ENCODE data around the gene LSS. TPM values are rescaled to one million over a fixed set of nuclear protein-coding genes. Genes with fewer than 3 reads are reported as not detected.

LSS gene
- total RNA-seq, 2 experiments from 2014 or later = 72.1 to 76.1 TPM

DNA sequence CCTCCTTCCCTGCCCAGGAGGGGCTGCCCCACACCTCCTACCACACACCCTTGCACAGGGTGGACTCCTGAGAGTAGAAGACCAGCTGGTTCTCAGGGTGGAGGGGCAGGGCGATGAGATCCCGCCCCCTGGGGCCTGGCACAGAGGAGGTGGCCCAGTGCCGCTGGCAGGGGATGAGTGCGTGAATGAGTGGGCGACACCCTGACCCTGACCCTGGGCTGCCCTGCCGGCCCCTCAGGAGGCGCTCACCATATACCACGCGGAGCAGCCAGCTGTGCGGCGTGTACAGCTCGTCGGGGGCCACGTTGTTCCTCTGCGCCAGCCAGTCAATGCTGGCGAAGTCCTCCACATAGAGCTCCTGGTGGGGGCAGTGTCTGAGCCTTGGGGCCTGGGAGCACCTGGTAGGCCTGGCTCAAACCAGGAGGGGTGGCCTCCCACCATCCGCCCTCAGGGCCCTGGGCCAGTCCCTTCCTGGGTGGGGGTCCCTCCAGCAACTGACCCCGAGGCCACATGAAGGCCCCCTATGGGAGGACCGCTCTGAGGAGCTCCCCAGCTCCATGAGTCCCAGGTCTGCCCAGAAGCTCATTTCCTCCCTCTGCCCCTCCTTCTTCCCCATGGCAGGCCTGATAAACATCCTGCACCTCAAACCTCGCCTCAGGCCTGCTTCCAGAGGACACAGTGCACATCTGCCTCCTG lies 13.0 kb downstream of the LSS start:
- DNase-seq (no peak), ATAC-seq (no peak)
- no peak overlapping the region for H3K4me3 Mint-ChIP-seq
- H3K9me3 Mint-ChIP-seq (ENCODE audit: insufficient read depth) = no peaks in the 10 kb centered on the region
- peaks cover 3% of the 10 kb centered on the region for H3K4me1 Mint-ChIP-seq (ENCODE audit: low read depth)
- POLR2A ChIA-PET = interaction anchor here (0.6 kb wide), 1 partner anchor 250 kb away, joined by 4 read pairs; no protein-coding TSS in a partner anchor
- no peaks in the 10 kb centered on the region for H3K27me3 Mint-ChIP-seq (ENCODE audit: low read depth)
- H3K36me3 Mint-ChIP-seq (ENCODE audit: low read depth) = peaks cover 9% of the 10 kb centered on the region
- H3K27ac Mint-ChIP-seq = peak overlapping the region; percentile 57
- CTCF ChIA-PET = interaction anchor here (1.0 to 1.5 kb wide), 2 partner anchors 9 to 72 kb away, joined by 3 to 4 read pairs; no protein-coding TSS in a partner anchor

DNA sequence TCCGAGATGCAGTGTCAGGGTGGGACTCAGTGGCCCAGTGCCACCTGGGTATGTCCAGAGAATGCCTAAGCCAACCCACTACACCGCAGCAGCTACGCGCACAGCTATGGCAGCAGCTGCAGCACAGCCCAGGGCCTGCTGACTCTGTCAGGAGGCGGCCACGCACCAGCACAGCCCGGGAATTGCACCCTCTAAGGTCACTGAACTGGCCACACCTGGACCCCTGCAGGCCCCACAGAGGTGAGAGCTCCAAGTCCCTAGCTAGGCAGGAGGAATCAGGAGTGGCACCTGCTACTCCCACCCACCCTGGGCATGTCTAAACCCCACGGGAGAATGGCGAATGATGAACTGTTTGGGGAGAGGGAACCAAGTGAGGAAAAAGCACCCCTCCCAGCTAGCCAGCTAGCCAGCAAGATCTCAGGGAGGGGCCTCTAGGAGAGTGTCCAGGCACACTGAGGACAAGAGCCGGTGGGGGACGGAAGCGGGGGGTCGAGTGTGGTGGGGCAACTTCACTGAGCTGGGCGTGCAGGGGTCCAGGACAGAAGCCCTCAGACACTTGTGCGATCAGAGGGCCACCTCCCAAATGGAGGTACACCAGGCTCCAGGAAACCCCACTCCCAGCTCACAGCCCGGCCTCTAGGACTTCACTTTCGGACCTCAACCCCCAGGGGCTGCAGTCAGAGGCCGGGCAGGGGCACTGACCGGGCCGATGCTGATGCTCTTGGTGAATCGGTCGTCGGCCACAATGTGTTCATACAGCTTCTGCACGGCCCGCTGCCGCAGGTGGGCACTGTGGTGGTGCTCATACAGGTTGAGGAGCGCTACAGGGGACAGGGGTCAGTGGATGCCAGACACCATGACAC lies 13.9 kb downstream of the LSS start:
- H3K4me3 Mint-ChIP-seq = no peak overlapping the region
- peak overlapping the region; percentile 20 for H3K27ac Mint-ChIP-seq
- no peaks in the 10 kb centered on the region for H3K27me3 Mint-ChIP-seq (ENCODE audit: low read depth)
- H3K4me1 Mint-ChIP-seq (ENCODE audit: low read depth) = peaks cover 3% of the 10 kb centered on the region
- ChIA-PET CTCF (interaction anchor here (1.0 to 1.5 kb wide), 2 partner anchors 10 to 71 kb away, joined by 3 to 4 read pairs; no protein-coding TSS in a partner anchor), POLR2A (interaction anchor here (0.6 kb wide), 1 partner anchor 251 kb away, joined by 4 read pairs; no protein-coding TSS in a partner anchor)
- no peaks in the 10 kb centered on the region for H3K9me3 Mint-ChIP-seq (ENCODE audit: insufficient read depth)
- H3K36me3 Mint-ChIP-seq (ENCODE audit: low read depth) = peaks cover 9% of the 10 kb centered on the region
- DNase-seq (no peak), ATAC-seq (no peak)

DNA sequence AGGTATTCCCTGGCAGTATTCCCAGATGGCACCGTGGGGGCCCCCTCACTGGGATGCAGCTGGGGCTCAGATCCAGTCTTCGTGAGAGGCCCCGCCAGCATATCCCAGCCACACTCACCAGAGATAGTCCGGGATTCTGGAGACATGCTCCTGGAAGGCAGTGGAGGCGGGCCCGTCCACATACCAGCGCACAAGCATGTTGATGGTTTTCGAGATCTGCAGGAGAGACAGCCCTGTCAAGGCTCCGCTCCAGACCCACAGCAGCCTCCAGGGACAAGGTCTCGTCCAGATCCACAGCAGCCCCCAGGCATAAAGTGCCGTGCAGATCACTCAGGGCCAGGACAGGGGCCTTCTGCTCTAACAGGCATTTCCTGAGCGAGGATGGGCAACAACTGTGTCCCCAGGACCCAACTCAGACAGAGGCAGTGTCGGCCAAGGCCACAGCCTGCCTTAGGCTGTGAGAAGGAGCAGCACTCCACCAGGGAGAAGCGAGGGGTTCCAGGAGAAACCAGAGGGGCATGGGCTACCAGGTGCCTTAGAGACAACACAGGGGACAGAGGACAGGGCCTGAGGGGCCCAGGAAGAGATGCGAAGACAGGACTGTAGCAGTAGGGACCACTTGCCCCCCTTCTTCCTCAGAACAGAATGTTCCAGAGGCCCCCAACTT lies 14.8 kb downstream of the LSS start:
- no peak overlapping the region for H3K27ac Mint-ChIP-seq
- DNase-seq (no peak), ATAC-seq (no peak)
- no peaks in the 10 kb centered on the region for H3K9me3 Mint-ChIP-seq (ENCODE audit: insufficient read depth)
- peaks cover 7% of the 10 kb centered on the region for H3K36me3 Mint-ChIP-seq (ENCODE audit: low read depth)
- ChIA-PET CTCF (no interaction called here), POLR2A (no interaction called here)
- peaks cover 3% of the 10 kb centered on the region for H3K4me1 Mint-ChIP-seq (ENCODE audit: low read depth)
- no peak overlapping the region for H3K4me3 Mint-ChIP-seq
- no peaks in the 10 kb centered on the region for H3K27me3 Mint-ChIP-seq (ENCODE audit: low read depth)

DNA sequence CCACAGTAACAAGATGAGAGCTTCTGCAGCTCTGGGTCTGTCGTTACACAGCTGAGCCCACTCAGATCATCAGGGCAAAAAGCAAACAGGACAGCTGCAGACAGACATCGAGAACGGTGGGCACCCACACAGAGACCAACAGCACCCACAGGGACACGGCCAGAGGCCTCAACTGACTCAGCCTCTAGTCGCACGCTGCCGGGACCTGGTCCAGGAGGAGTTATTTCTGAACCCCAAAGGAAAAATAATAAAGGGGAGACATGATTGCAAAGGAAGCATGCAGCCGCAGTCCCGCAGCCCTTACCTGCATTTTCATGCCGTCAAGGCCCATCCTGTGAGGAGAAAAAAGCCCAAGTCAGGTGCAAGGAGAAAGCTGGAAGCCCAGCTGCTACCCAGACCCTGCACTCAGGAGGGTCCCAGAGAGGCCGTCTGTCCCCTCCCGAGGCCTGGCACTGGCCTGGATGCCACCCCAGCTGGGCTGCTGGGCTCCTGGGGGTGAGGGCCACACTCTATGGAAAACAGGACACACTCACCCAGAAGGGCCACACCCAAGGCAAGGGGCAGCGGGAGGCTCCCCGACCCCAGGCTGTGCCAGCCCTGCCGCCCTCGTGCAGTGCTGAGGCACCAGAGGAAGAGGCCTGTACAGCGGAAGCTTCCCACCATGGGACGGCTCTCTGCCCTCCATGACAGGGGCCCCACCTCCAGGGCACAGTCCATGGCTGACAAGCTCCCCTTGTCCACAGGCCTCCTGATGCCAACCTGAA lies 15.7 kb downstream of the LSS start:
- Mint-ChIP-seq H3K4me3 (no peak overlapping the region), H3K9me3 (ENCODE audit: insufficient read depth) (no peaks in the 10 kb centered on the region), H3K36me3 (ENCODE audit: low read depth) (peaks cover 7% of the 10 kb centered on the region), H3K4me1 (ENCODE audit: low read depth) (peaks cover 3% of the 10 kb centered on the region), H3K27ac (no peak overlapping the region), H3K27me3 (ENCODE audit: low read depth) (no peaks in the 10 kb centered on the region)
- ChIA-PET POLR2A (no interaction called here), CTCF (no interaction called here)
- DNase-seq (no peak), ATAC-seq (no peak)

DNA sequence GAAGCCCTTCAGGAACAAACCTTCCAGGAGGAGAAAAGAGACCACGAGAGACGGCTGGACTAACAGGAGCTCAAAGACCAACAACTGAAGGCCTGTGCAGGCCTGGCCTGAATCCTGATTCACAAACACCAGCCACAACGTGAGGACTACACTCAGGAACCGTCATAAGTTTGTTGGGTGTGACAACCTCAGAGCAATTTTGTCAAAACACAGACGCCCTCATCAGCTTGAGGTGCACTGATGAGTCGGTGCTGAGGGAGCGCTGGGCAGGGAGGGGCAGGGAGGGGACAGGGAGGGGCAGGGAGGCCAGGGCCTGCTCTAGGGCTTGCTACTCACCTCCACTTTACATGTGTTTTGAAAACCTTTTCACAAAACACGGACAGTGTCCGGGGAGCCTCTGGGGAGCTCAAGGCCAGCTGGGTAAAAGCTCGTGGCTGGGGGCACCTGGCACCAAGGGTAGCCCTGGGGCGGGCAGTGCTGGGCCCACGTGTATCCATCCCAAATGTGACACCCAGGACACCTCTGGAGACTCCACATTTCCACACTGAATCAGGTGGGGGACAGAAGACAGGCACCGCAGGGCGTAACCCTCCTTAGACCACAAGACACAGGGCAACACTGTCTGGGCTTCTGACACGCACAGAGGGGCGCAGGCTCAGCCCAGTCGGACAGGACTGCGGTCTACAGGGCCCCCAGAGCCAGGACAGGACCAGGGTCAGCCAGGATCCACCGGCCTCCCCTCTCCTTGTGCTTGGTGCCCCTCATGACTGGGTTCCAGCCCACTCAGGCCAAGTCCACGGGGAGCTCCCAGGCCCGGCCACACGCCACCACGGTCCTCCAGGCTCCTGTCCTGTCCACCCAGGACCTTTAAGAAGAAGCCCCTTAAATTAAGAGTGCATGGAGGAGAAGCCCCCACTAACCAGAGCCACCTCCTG lies 16.5 kb downstream of the LSS start:
- ChIA-PET POLR2A (no interaction called here), CTCF (no interaction called here)
- Mint-ChIP-seq H3K27me3 (ENCODE audit: low read depth) (no peaks in the 10 kb centered on the region), H3K9me3 (ENCODE audit: insufficient read depth) (no peaks in the 10 kb centered on the region), H3K27ac (no peak overlapping the region), H3K4me3 (no peak overlapping the region), H3K4me1 (ENCODE audit: low read depth) (peaks cover 5% of the 10 kb centered on the region), H3K36me3 (ENCODE audit: low read depth) (peaks cover 7% of the 10 kb centered on the region)
- DNase-seq = no peak
- no peak for ATAC-seq

DNA sequence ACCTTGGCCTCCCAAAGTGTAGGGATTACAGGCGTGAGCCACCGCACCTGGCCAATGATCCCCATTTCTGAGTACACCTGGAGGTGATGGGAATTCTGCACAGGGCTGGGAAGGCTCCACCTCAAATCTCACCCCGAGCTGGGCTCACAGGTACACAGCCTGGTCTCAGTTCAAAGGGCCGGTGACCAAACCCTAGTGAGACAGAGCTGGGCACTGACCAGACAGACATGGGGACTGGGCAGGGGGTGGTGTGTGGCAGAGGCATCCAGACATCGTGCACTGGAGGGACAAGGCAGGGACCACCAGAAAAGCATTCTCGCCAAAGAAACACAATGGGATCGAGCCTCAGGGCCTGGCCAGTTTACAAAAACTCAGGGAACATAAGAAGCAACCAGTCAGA lies 17.2 kb downstream of the LSS start:
- no peak for DNase-seq
- no peak for ATAC-seq
- Mint-ChIP-seq H3K4me1 (ENCODE audit: low read depth) (peaks cover 5% of the 10 kb centered on the region), H3K36me3 (ENCODE audit: low read depth) (peaks cover 7% of the 10 kb centered on the region), H3K9me3 (ENCODE audit: insufficient read depth) (no peaks in the 10 kb centered on the region), H3K27me3 (ENCODE audit: low read depth) (no peaks in the 10 kb centered on the region), H3K4me3 (no peak overlapping the region), H3K27ac (no peak overlapping the region)
- ChIA-PET POLR2A (no interaction called here), CTCF (no interaction called here)

DNA sequence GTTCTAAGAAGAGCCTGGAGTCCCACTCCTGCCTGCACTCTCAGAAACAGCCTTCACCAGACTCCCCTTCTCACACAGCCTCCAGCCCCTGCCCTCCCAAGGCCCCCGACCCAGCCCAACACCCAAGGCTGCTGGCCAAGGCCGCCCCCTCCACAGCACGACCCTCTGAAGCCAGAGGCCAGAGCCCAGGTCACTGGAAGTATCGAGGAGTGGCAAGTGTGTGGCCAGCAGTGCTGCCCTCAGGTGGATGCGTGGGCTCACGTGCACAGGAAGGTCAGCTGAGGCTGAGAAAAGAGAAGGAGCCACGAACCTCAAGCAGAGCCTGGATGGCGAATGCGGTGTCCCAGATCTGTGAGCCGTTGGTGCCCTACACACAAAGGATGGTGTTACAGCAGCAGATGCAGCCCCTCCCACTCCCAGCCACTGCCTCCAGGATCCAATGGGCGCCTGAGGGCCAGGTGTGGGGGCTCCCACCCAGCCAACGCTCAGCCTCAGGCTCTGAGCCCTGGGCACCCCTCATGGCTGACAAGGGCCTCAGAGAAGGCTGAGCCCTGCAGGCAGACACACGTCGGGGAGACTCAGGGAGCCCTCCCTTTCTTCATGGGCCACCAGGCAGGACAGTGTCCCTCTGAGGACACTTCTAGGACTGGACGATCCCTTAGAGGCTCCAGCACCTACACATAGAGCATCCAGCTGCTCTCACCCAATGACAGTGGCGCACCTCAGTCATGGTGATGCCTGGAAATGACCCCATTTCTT lies 18.0 kb downstream of the LSS start:
- H3K9me3 Mint-ChIP-seq (ENCODE audit: insufficient read depth) = no peaks in the 10 kb centered on the region
- H3K27ac Mint-ChIP-seq = no peak overlapping the region
- no peaks in the 10 kb centered on the region for H3K27me3 Mint-ChIP-seq (ENCODE audit: low read depth)
- ChIA-PET CTCF (interaction anchor here (0.6 kb wide), 1 partner anchor 20 kb away, joined by 3 read pairs; no protein-coding TSS in a partner anchor), POLR2A (no interaction called here)
- no peak overlapping the region for H3K4me3 Mint-ChIP-seq
- peaks cover 7% of the 10 kb centered on the region for H3K36me3 Mint-ChIP-seq (ENCODE audit: low read depth)
- ATAC-seq = no peak
- peaks cover 2% of the 10 kb centered on the region for H3K4me1 Mint-ChIP-seq (ENCODE audit: low read depth)
- DNase-seq = no peak

DNA sequence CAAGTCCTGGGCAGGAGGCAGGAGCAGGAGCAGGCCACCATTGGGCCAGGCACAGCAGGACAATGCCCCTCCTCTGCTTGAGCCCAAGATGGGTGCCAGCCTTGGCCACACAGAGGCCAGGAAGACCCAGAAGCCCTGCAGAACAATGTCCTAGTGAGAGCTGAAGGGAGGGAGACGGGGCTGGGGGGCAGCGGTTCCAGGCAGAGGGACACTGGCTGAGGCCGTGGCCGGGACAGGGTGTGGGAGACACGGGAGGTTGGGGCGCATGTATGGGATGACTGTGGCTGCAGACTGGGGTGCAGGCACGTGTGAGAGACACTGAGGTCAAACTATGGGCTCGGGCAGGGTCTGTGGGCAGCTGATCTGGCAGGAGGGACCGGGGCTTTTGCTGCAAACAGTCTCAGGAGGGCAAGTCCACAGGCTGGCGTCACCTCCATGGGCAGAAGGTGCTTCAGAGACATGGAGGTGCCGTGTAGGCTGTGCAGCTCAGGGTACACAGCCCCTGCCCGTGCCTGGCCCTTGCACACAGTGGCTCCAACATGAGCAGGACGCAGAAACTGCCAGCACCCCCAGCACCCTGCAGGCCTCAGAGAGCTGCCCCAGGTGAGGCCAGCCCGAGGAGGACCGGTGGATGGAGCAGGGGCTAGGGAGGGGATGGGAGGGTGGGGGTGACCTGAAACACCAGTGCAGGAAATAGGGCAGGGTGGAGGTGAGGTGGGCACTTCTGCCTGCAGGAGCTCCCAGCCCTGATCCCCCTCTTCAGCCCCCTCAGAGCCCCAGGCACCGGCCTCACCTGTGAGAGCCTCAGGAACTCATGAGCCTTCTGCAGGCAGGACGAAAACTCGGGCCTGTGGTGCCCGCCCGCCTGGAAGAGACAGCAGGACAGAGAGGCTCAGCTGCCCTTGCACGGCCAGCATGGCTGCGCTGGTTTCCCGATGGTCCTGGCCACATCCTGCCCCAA lies 19.5 kb downstream of the LSS start:
- Mint-ChIP-seq H3K27me3 (ENCODE audit: low read depth) (no peaks in the 10 kb centered on the region), H3K4me3 (no peak overlapping the region), H3K27ac (no peak overlapping the region), H3K4me1 (ENCODE audit: low read depth) (peaks cover 2% of the 10 kb centered on the region), H3K36me3 (ENCODE audit: low read depth) (peaks cover 17% of the 10 kb centered on the region), H3K9me3 (ENCODE audit: insufficient read depth) (no peaks in the 10 kb centered on the region)
- CTCF ChIA-PET = no interaction called here
- POLR2A ChIA-PET = no interaction called here
- no peak for ATAC-seq
- no peak for DNase-seq

DNA sequence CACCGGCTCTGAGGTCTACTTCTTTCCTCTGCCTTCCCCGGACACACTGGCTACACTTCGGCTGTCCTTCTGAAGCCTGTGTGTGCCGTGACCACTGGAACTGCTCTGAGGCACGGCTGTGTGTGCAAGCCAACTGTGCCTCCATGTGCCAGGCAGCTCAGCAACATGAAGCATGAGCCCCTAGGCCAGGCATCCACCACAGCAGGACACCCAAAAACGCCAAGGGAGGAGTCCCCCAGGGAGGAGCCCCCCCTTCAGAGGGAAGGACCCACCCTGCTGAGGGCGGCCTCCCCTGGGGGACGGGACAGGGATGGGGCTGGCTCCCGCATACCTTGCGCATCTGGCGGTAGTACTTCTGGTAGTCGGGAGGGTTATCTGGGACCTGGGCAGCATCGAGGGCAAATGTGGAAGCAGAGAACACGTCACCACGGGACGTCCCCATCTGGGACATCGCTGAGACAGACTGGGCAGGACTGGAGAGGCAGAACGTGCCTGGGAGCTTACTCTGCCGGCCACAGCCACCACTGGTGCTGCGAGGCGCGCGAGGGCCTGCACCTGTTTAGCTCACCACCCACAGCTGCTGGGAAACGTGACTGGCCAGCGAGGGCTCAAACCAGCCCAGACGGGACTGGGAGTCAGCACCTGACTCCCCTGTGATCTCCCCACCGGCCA lies 20.5 kb downstream of the LSS start:
- H3K9me3 Mint-ChIP-seq (ENCODE audit: insufficient read depth) = no peaks in the 10 kb centered on the region
- no peak for DNase-seq
- ATAC-seq = no peak
- H3K36me3 Mint-ChIP-seq (ENCODE audit: low read depth) = peaks cover 23% of the 10 kb centered on the region
- ChIA-PET CTCF (no interaction called here), POLR2A (no interaction called here)
- H3K27ac Mint-ChIP-seq = no peak overlapping the region
- H3K27me3 Mint-ChIP-seq (ENCODE audit: low read depth) = no peaks in the 10 kb centered on the region
- H3K4me3 Mint-ChIP-seq = no peak overlapping the region
- H3K4me1 Mint-ChIP-seq (ENCODE audit: low read depth) = peaks cover 2% of the 10 kb centered on the region

Data from activated CD8-positive, alpha-beta T cell treated with anti-CD3 and anti-CD28 coated beads, Interleukin-2, amount 10 ng/mL, durations not matched to agents 7 days and 5 days (primary cell).